Mucosa of stomach (tissue), 1 donor: ENCODE results near the gene ARHGAP6.
"Not testable (repeated sequence)": the region's sequence is repeated elsewhere in the genome, so short reads cannot be mapped to it uniquely, and the experiment has no call there.

Experiments used
- H3K27me3 ChIP-seq: one replicate; pipeline ENCODE4 v1.7.0; 2013; ENCODE audit warnings: mild to moderate bottlenecking, low read length; ENCODE audit not compliant: control insufficient read depth, insufficient read depth
- H3K36me3 ChIP-seq: one replicate; pipeline ENCODE4 v1.7.0; 2013; ENCODE audit warnings: low read length; ENCODE audit not compliant: control insufficient read depth, insufficient read depth
- H3K4me1 ChIP-seq: one replicate; pipeline ENCODE4 v1.7.0; 2013; ENCODE audit warnings: mild to moderate bottlenecking, low read length; ENCODE audit not compliant: control insufficient read depth, insufficient read depth
- H3K4me3 ChIP-seq: one replicate; pipeline ENCODE4 v1.7.0; 2013; ENCODE audit warnings: low read length
- H3K9ac ChIP-seq: one replicate; pipeline ENCODE4 v1.7.0; 2013; ENCODE audit warnings: mild to moderate bottlenecking, low read length, moderate library complexity
- H3K9me3 ChIP-seq: one replicate; pipeline ENCODE4 v1.7.0; 2013; ENCODE audit warnings: mild to moderate bottlenecking, low read length, moderate library complexity; ENCODE audit not compliant: control insufficient read depth
- donor health status: Pancreatic carcinoma.

Gene ARHGAP6

DNA sequence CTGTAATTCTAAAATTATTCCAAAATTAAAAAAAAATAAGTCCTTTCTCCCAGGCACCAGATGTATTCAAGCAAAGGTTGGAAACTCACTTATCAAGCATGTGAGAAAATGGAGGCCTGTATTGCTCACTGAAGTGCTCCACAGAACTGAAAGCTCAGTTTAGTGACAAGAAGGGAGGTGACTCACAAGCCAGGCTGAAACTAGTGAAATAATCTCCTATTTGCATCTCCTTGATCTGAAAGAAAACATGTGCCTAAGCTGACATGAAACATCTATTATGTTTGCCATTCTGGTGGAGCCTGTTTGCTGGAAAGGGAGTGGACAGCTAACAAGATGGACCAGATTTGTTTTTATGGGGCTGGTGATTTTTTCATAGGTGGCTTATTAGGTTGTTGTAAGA, 426.5 kb downstream of the ARHGAP6 start:
- H3K9ac ChIP-seq = no peak overlapping the region
- H3K36me3 ChIP-seq = no peaks in the 10 kb centered on the region
- peaks cover 37% of the 10 kb centered on the region for H3K4me1 ChIP-seq
- H3K4me3 ChIP-seq = no peak overlapping the region
- no peaks in the 10 kb centered on the region for H3K27me3 ChIP-seq
- no peaks in the 10 kb centered on the region for H3K9me3 ChIP-seq

DNA sequence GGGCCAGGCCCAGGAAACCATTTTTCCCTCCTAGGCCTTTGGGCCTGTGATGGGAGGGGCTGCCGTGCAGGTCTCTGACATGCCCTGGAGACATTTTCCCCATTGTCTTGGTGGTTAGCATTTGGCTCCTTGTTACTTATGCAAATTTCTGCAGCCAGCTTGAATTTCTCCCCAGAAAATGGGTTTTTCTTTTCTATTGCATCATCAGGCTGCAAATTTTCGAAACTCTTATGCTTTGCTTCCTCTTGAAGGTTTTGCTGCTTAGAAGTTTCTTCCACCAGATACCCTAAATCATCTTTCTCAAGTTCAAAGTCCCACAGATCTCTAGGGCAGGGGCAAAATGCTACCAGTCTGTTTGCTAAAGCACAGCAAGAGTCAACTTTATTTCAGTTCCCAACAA, 430.3 kb downstream of the ARHGAP6 start:
- not testable (repeated sequence) for H3K9me3 ChIP-seq, H3K4me3 ChIP-seq, H3K27me3 ChIP-seq, H3K36me3 ChIP-seq, H3K9ac ChIP-seq
- peaks cover 23% of the 10 kb centered on the region for H3K4me1 ChIP-seq

DNA sequence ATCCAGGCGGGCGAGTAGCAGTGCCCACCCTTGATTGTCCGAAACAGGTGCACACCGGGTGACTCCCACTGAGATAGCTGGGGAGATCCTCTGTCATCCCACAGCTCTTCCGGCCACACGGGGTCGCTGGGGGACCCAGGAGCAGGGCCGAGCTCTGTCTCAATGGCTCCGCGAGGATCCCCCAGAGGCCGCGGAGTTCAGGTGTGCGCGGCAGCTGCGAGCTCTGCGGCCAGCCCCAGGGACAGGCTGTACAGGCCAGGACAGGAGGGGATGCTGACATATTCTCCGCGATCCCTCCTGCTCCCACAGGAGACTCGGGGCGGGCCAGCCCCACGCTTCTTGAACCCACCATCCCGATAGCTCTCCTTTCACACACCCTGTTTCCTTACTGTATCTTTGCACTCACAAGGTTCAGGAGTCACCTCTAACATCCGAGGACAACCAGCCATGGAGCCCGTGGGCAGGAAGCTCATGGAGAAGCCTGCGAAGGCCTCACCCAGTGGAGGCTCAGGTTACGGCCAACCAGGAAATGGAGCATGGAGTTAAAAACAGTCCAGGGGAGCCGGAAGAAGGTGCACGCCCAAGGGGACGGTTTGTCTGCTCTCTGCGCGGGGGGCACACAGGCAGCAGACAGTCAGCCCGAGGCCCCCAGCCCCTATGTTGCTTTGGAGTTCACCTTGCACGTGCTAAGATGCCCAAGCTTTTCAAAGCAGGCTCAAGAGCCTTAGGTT, 450.4 kb downstream of the ARHGAP6 start:
- no peak overlapping the region for H3K4me3 ChIP-seq
- H3K9me3 ChIP-seq = no peaks in the 10 kb centered on the region
- no peaks in the 10 kb centered on the region for H3K27me3 ChIP-seq
- H3K4me1 ChIP-seq = no peaks in the 10 kb centered on the region
- no peak overlapping the region for H3K9ac ChIP-seq
- H3K36me3 ChIP-seq = no peaks in the 10 kb centered on the region

DNA sequence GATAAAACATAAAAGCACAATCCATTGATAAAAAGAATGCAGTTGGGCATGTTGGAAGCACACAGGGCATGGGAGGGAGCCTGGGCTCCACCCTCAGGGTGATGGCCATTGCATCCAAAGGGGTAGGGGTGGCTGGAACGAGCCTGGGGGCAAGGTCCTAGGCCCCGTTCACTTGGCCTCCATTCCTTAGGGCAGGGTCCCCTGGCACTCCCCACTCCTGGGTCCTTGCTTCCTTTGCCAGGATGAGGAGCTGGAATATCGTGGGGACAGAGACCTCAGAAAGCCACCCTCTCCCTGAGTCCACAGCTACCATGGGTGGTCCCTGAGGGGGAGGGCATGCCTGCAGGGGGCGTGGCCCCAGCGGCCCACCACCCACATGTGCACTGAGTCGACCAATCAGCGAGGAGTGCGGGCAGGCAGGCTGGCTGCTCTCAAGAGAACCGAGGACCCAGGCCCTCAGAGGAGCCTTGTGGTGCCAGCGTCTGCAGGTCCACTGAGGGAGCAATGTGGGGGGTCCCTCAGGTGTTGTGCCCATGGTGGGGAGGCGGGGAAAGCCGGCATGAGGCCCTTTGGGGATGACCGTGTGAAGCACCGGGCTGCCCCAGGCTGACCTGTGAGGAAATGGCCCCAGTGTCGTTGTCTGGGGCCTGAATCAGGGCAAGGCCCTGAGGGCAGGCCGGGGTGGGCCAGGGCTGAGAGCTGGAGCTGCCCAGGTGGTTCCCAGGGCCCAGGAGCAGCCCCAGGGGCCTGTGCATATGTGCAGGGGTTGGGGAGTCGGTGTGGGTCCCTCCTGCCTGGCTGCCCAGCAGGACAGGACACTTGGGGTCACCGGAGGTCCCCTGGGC, 451.2 kb downstream of the ARHGAP6 start:
- H3K4me3 ChIP-seq = no peak overlapping the region
- H3K4me1 ChIP-seq = no peaks in the 10 kb centered on the region
- H3K27me3 ChIP-seq = no peaks in the 10 kb centered on the region
- H3K9ac ChIP-seq = no peak overlapping the region
- no peaks in the 10 kb centered on the region for H3K36me3 ChIP-seq
- no peaks in the 10 kb centered on the region for H3K9me3 ChIP-seq

DNA sequence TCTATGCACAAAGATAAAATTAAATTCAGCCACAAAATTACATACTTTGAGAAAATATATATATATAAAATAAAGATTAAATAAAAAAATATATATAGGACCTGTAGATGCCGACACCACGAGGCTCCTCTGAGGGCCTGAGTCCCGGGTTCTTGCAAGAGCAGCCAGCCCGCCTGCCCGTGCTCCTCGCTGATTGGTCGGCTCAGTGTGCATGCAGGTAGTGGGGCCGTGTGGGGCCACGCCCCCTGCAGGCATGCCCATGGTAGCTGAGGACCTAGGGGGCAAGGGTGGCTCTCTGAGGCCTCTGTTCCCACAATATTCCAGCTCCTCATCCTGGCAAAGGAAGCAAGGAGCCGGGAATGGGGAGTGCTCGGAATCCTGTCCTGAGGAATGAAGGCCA, 453.0 kb downstream of the ARHGAP6 start:
- H3K9me3 ChIP-seq = no peaks in the 10 kb centered on the region
- H3K4me3 ChIP-seq = no peak overlapping the region
- no peaks in the 10 kb centered on the region for H3K27me3 ChIP-seq
- no peaks in the 10 kb centered on the region for H3K4me1 ChIP-seq
- no peak overlapping the region for H3K9ac ChIP-seq
- no peaks in the 10 kb centered on the region for H3K36me3 ChIP-seq

DNA sequence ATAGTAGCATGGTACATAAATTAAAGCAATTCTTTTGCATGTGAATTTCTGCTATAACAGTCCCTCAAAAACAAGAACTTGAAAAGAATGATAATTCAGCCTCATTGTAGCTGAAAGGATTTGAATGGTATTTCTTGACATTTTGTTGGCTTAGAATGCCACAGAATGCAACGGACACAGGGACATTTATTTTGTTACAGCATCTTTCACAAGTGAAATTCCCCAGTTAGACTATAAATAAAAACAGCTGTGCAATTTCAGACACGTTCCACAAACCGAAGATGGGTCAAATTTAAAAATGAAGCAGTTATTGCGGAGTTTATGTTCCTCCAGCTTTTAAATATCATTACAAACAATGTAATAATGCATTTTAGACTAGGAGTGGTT, 455.3 kb downstream of the ARHGAP6 start:
- no peaks in the 10 kb centered on the region for H3K4me1 ChIP-seq
- H3K4me3 ChIP-seq = no peak overlapping the region
- no peaks in the 10 kb centered on the region for H3K36me3 ChIP-seq
- H3K9ac ChIP-seq = no peak overlapping the region
- H3K9me3 ChIP-seq = no peaks in the 10 kb centered on the region
- no peaks in the 10 kb centered on the region for H3K27me3 ChIP-seq

DNA sequence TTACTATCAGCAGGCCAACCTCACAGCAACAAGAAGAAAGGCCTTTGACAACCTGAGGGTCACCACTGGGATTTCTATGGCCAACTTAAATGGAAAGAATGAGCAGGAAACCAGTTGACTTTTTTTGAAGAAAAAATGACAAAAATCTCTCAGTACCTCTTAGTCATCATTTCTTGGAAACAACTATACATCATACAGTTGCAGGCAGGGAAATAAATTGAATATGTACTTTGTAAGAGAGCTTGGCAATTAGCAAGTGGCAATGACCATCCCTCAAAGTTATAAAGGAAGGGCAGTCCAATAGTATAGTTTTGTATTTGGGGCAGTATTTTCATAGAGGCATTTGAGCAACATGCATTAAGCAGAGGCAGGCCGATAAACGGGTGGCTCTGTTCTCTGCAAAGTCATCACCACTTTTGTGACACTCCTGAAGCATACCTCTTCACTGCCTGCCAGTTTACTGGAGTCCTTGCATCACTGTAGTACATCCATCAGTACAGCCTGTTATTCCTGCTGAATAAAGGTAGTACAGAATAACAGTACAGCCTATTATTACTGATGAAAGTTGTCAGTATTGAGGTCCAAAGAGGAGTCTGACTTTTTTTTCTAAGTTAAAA, 455.8 kb downstream of the ARHGAP6 start:
- Histone ChIP-seq H3K9me3 (no peaks in the 10 kb centered on the region), H3K36me3 (no peaks in the 10 kb centered on the region), H3K4me1 (no peaks in the 10 kb centered on the region), H3K9ac (no peak overlapping the region), H3K4me3 (no peak overlapping the region), H3K27me3 (no peaks in the 10 kb centered on the region)

DNA sequence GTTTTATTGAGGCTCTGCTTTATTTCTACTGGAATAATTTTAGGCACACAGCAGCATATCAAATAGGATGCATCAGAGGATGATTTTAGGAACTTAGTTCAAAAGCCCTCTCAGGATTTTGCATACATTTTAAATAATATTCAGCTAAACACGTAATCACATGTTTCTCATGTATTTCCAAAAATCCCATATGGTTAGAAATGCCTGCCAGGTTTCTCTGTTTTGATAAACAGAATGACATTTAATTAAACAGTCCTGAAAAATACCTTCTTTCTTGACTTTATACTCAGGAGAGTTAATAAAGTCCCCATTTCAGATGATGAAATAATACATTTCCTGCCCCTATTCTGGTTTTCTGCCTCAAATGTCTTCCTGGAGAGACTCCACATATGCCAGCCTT, 459.0 kb downstream of the ARHGAP6 start:
- H3K27me3 ChIP-seq = no peaks in the 10 kb centered on the region
- H3K36me3 ChIP-seq = no peaks in the 10 kb centered on the region
- H3K9me3 ChIP-seq = no peaks in the 10 kb centered on the region
- H3K9ac ChIP-seq = no peak overlapping the region
- no peak overlapping the region for H3K4me3 ChIP-seq
- H3K4me1 ChIP-seq = no peaks in the 10 kb centered on the region

DNA sequence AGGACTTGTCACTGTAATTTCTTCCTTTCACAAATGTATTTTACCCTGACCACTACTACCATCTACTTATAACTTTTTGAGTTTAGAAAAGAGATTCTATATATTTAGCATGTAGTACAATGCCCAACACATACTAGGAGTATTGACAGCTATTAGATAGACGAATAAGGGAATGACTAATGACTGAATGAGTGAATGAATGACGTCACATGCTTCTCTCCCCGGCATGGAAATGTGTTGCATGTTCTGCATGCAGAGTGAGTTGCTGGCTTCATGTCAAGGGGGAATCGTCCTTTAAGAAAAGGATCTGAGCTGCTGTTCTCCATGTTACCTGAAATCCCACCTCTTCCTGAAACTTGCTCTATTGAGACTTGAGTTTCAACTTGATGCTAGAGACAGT, 459.9 kb downstream of the ARHGAP6 start:
- Histone ChIP-seq H3K36me3 (no peaks in the 10 kb centered on the region), H3K9me3 (no peaks in the 10 kb centered on the region), H3K4me3 (no peak overlapping the region), H3K4me1 (no peaks in the 10 kb centered on the region), H3K9ac (no peak overlapping the region), H3K27me3 (no peaks in the 10 kb centered on the region)

DNA sequence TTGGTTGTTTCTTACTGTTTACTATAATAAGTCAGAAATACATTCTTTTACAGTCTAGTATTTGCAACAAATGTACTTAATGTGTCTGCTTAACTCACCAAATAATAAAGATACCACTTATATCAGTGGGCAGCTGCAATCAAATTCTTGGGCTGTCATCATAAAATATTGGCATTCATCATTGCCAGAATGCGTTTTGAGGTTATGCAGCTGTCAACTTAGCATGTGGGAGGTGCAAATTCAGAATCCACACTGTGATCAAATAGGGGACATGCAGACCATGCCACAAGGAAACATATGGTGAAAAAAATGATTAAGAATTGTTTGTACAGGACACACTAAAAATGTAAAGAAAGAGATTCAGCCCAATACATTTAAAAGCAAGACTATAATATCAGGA, 468.0 kb downstream of the ARHGAP6 start:
- H3K9me3 ChIP-seq = no peaks in the 10 kb centered on the region
- no peak overlapping the region for H3K4me3 ChIP-seq
- no peaks in the 10 kb centered on the region for H3K36me3 ChIP-seq
- H3K4me1 ChIP-seq = peaks cover 10% of the 10 kb centered on the region
- no peak overlapping the region for H3K9ac ChIP-seq
- H3K27me3 ChIP-seq = no peaks in the 10 kb centered on the region

DNA sequence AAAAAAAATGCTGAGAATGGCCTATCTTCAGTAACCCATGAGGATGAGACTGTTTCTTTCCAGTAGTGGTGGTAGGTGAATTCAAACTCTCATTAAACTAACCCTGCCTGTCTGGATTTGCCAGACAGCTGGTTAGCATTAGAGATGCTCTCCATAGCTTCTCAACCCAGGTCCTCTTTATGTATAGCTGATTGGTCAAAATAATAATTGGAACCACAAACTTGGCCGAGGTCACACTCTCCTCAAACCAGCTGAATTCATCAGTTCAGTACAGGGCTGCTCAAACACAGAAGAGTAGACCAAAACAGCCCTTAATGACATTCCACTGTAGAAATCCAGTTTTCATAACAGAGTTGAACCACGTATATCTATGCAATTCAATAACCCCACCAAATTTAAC, 469.2 kb downstream of the ARHGAP6 start:
- no peak overlapping the region for H3K9ac ChIP-seq
- no peaks in the 10 kb centered on the region for H3K36me3 ChIP-seq
- H3K4me1 ChIP-seq = peaks cover 10% of the 10 kb centered on the region
- no peaks in the 10 kb centered on the region for H3K27me3 ChIP-seq
- no peaks in the 10 kb centered on the region for H3K9me3 ChIP-seq
- H3K4me3 ChIP-seq = no peak overlapping the region

DNA sequence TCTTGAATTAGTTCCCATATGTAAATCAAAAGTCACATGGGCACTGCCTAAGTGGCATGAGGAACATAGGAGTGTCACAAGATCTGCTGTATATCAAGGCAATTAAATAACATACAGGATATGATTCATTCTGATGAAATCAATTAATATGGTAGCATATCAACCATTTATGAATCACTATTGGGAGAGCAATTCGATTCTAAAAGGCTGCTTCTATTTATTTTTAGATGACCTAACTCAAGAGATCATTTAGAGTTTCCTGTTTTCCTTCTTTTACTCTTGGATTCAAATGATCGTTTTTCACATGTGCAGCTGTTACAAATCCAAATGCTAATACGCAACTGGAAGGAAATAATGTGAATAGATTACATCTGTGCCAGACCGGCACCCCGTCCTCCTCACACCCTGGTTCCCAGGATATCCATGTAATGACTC, 472.7 kb downstream of the ARHGAP6 start:
- no peak overlapping the region for H3K4me3 ChIP-seq
- peaks cover 10% of the 10 kb centered on the region for H3K4me1 ChIP-seq
- no peaks in the 10 kb centered on the region for H3K9me3 ChIP-seq
- H3K27me3 ChIP-seq = no peaks in the 10 kb centered on the region
- no peak overlapping the region for H3K9ac ChIP-seq
- H3K36me3 ChIP-seq = no peaks in the 10 kb centered on the region
